ENCODE measurements around the gene EPHA4. TPM values are rescaled to one million over a fixed set of nuclear protein-coding genes. Genes with fewer than 3 reads are reported as not detected.

Gene EPHA4
- total RNA-seq, 1 experiment from 2014 or later: 3.4 TPM

GRCh38 chr2:221407765-221408164, 164.3 kb downstream of the EPHA4 start:
- in situ Hi-C loops (cut with HindIII; ENCODE audit: low pct_unique_long_range_greater_than_20kb, low sequenced_read_pairs): no loop called here

GRCh38 chr2:221405521-221405920, 166.6 kb downstream of the EPHA4 start:
- intact Hi-C loops (cut with micrococcal nuclease; ENCODE audit: unreplicated experiment): no loop called here
- POLR2A ChIA-PET: no interaction called here
- TF ChIP-seq POLR2AphosphoS5 (IDR thresholded peaks at IDR 0.05; ENCODE audit: low read depth, low read length) (no peak), TCF7L2 (IDR thresholded peaks at IDR 0.05; ENCODE audit: low read depth, low read length) (no peak), SIN3A (IDR thresholded peaks at IDR 0.05; ENCODE audit: borderline replicate concordance, insufficient read depth, low read depth, low read length) (no peak)
- TF ChIP-seq, protein P1, sequence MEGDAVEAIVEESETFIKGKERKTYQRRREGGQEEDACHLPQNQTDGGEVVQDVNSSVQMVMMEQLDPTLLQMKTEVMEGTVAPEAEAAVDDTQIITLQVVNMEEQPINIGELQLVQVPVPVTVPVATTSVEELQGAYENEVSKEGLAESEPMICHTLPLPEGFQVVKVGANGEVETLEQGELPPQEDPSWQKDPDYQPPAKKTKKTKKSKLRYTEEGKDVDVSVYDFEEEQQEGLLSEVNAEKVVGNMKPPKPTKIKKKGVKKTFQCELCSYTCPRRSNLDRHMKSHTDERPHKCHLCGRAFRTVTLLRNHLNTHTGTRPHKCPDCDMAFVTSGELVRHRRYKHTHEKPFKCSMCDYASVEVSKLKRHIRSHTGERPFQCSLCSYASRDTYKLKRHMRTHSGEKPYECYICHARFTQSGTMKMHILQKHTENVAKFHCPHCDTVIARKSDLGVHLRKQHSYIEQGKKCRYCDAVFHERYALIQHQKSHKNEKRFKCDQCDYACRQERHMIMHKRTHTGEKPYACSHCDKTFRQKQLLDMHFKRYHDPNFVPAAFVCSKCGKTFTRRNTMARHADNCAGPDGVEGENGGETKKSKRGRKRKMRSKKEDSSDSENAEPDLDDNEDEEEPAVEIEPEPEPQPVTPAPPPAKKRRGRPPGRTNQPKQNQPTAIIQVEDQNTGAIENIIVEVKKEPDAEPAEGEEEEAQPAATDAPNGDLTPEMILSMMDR (IDR thresholded peaks at IDR 0.05): no peak
- TF ChIP-seq, protein P2, sequence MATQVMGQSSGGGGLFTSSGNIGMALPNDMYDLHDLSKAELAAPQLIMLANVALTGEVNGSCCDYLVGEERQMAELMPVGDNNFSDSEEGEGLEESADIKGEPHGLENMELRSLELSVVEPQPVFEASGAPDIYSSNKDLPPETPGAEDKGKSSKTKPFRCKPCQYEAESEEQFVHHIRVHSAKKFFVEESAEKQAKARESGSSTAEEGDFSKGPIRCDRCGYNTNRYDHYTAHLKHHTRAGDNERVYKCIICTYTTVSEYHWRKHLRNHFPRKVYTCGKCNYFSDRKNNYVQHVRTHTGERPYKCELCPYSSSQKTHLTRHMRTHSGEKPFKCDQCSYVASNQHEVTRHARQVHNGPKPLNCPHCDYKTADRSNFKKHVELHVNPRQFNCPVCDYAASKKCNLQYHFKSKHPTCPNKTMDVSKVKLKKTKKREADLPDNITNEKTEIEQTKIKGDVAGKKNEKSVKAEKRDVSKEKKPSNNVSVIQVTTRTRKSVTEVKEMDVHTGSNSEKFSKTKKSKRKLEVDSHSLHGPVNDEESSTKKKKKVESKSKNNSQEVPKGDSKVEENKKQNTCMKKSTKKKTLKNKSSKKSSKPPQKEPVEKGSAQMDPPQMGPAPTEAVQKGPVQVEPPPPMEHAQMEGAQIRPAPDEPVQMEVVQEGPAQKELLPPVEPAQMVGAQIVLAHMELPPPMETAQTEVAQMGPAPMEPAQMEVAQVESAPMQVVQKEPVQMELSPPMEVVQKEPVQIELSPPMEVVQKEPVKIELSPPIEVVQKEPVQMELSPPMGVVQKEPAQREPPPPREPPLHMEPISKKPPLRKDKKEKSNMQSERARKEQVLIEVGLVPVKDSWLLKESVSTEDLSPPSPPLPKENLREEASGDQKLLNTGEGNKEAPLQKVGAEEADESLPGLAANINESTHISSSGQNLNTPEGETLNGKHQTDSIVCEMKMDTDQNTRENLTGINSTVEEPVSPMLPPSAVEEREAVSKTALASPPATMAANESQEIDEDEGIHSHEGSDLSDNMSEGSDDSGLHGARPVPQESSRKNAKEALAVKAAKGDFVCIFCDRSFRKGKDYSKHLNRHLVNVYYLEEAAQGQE (IDR thresholded peaks at IDR 0.05; ENCODE audit: insufficient read depth in 1 of 2, low read depth in 2 of 2, low read length in 1 of 2): no peak

More at GRCh38 chr2:221407765-221408164, 164.3 kb downstream of the EPHA4 start:
- no peaks in the 10 kb centered on the region for H3K27me3 ChIP-seq (ENCODE audit: control insufficient read depth, insufficient read depth, low read length)
- ATAC-seq (no peak), DNase-seq (ENCODE audit: low read depth, low spot score) (no peak)
- H3K36me3 ChIP-seq (ENCODE audit: control insufficient read depth, insufficient read depth, low read length): no peaks in the 10 kb centered on the region
- intact Hi-C loops (cut with micrococcal nuclease; ENCODE audit: unreplicated experiment): no loop called here
- TF ChIP-seq, protein P1 (IDR thresholded peaks at IDR 0.05): no peak
- TF ChIP-seq, protein P2 (IDR thresholded peaks at IDR 0.05; ENCODE audit: insufficient read depth in 1 of 2, low read depth in 2 of 2, low read length in 1 of 2): no peak
- TF ChIP-seq SIN3A (IDR thresholded peaks at IDR 0.05; ENCODE audit: borderline replicate concordance, insufficient read depth, low read depth, low read length) (no peak), POLR2AphosphoS5 (IDR thresholded peaks at IDR 0.05; ENCODE audit: low read depth, low read length) (no peak), TCF7L2 (IDR thresholded peaks at IDR 0.05; ENCODE audit: low read depth, low read length) (no peak)
- ChIA-PET CTCF (no interaction called here), POLR2A (no interaction called here)
- H3K4me1 ChIP-seq (ENCODE audit: control insufficient read depth, insufficient read depth, low read length): no peaks in the 10 kb centered on the region
- H3K4me3 ChIP-seq (ENCODE audit: low read depth in 2 of 2, low read length in 2 of 2): no peak overlapping the region
- H3K9me3 ChIP-seq (ENCODE audit: control insufficient read depth, insufficient read depth, low read depth, low read length): no peaks in the 10 kb centered on the region
- no peak overlapping the region for H3K27ac ChIP-seq (ENCODE audit: low read length)
- no TSS peak for BruUV-seq (replicated peaks)

More at GRCh38 chr2:221405521-221405920, 166.6 kb downstream of the EPHA4 start:
- H3K27me3 ChIP-seq (ENCODE audit: control insufficient read depth, insufficient read depth, low read length): no peaks in the 10 kb centered on the region
- DNase-seq (ENCODE audit: low read depth, low spot score): no peak
- H3K4me3 ChIP-seq (ENCODE audit: low read depth in 2 of 2, low read length in 2 of 2): no peak overlapping the region
- no peaks in the 10 kb centered on the region for H3K36me3 ChIP-seq (ENCODE audit: control insufficient read depth, insufficient read depth, low read length)
- in situ Hi-C loops (cut with HindIII; ENCODE audit: low pct_unique_long_range_greater_than_20kb, low sequenced_read_pairs): no loop called here
- no TSS peak for BruUV-seq (replicated peaks)
- H3K9me3 ChIP-seq (ENCODE audit: control insufficient read depth, insufficient read depth, low read depth, low read length): no peaks in the 10 kb centered on the region
- CTCF ChIA-PET: no interaction called here
- no peaks in the 10 kb centered on the region for H3K4me1 ChIP-seq (ENCODE audit: control insufficient read depth, insufficient read depth, low read length)
- ATAC-seq: no peak
- H3K27ac ChIP-seq (ENCODE audit: low read length): no peak overlapping the region

Measured in Panc1 (cell line).